Nephron progenitor cell (in vitro differentiated cells): ENCODE results near the gene PPP1R2.
A peak's percentile ranks its signal among the peaks of the same experiment; 100 is the strongest.

ENCODE experiments used
- DNase-seq: peaks from one replicate; pipeline ENCODE4 v3.0.0; 2021
- H3K27ac Mint-ChIP-seq: 2 replicates; pipeline ENCODE4 v1.8.0; 2021; ENCODE audit warnings: mild to moderate bottlenecking, moderate library complexity, mixed read lengths
- H3K27me3 Mint-ChIP-seq: 2 replicates; pipeline ENCODE4 v1.8.0; 2021; ENCODE audit warnings: mild to moderate bottlenecking, low read depth, mixed read lengths; ENCODE audit not compliant: poor library complexity
- H3K36me3 Mint-ChIP-seq: 2 replicates; pipeline ENCODE4 v1.8.0; 2021; ENCODE audit warnings: low read depth, mixed read lengths
- H3K4me1 Mint-ChIP-seq: 2 replicates; pipeline ENCODE4 v1.8.0; 2021; ENCODE audit warnings: mixed read lengths
- H3K4me3 Mint-ChIP-seq: 2 replicates; pipeline ENCODE4 v1.8.0; 2021; ENCODE audit warnings: mild to moderate bottlenecking, moderate library complexity, mixed read lengths
- H3K9me3 Mint-ChIP-seq: 2 replicates; pipeline ENCODE4 v1.8.0; 2021; ENCODE audit warnings: mild to moderate bottlenecking, moderate library complexity, mixed read lengths
- TF ChIP-seq, protein P1 (sequence below): fragments of 200-600 bp; sonication (generic); IDR thresholded peaks from 2 replicates; pipeline ENCODE4 v1.5.0; 2021; ENCODE audit warnings: antibody characterized with exemption

The PPP1R2 gene

GRCh38 chr3:195554458-195554857 lies 11.3 kb upstream of the PPP1R2 start:
- H3K4me3 Mint-ChIP-seq, result no peak overlapping the region
- no peaks in the 10 kb centered on the region for H3K9me3 Mint-ChIP-seq
- DNase-seq, result no peak
- peak overlapping the region; percentile 57 for H3K27ac Mint-ChIP-seq
- H3K4me1 Mint-ChIP-seq, result peaks cover 68% of the 10 kb centered on the region
- TF ChIP-seq, protein P1, sequence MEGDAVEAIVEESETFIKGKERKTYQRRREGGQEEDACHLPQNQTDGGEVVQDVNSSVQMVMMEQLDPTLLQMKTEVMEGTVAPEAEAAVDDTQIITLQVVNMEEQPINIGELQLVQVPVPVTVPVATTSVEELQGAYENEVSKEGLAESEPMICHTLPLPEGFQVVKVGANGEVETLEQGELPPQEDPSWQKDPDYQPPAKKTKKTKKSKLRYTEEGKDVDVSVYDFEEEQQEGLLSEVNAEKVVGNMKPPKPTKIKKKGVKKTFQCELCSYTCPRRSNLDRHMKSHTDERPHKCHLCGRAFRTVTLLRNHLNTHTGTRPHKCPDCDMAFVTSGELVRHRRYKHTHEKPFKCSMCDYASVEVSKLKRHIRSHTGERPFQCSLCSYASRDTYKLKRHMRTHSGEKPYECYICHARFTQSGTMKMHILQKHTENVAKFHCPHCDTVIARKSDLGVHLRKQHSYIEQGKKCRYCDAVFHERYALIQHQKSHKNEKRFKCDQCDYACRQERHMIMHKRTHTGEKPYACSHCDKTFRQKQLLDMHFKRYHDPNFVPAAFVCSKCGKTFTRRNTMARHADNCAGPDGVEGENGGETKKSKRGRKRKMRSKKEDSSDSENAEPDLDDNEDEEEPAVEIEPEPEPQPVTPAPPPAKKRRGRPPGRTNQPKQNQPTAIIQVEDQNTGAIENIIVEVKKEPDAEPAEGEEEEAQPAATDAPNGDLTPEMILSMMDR, result no peak
- H3K27me3 Mint-ChIP-seq, result peaks cover 14% of the 10 kb centered on the region
- no peaks in the 10 kb centered on the region for H3K36me3 Mint-ChIP-seq

DNA sequence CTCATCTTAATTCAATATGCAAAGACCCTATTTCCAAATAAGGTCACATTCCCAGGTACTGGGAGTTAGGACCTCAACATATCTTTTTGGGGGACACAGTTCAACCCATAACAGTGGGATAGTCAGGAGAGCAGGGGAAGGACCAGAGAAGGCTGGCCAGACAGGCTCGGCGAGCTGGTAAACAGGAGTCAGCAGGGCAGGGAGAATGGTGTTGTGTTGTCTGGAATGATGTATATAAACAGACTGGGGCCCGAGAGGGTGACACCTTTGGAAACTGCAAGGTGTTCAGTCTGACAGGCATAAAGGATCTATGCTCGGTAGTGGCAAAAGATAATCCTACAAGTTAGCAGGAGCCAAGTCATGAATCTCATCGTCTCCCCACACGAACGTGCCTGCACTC lies 10.1 kb upstream of the PPP1R2 start:
- Mint-ChIP-seq H3K27me3 (peaks cover 14% of the 10 kb centered on the region), H3K4me1 (peaks cover 69% of the 10 kb centered on the region), H3K9me3 (no peaks in the 10 kb centered on the region), H3K4me3 (no peak overlapping the region), H3K27ac (no peak overlapping the region), H3K36me3 (no peaks in the 10 kb centered on the region)
- DNase-seq, result no peak
- TF ChIP-seq, protein P1, result no peak

DNA sequence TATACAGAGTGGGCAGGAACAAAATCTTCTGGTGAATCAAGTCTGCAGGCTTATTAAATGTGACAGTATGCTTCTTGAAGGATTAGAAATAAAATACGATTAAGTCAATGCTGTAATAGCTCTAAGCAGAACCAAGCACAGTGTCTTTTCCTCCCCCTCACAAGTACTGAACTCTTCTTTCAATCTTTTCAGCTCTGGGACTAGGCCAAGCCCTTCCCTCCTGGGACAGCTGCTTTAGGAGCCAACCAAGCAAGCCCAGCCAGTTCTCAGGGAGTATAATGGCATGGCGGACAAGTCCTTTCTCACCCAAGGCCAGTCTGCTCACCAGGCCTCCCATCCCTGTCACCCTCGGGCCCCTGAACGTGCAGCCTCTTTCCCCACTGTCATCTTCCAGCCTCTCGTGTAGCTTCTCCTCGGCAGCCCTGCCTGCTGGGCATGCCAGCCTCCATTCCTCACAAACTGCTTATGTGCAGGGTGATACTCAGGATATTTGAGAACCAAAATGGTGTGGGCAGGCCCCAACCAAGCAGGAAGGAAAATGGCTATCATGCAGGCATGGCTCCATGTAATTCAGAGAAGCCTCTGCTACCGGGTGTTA lies 8.4 kb upstream of the PPP1R2 start:
- Mint-ChIP-seq H3K27ac (no peak overlapping the region), H3K27me3 (peaks cover 14% of the 10 kb centered on the region)
- DNase-seq, result no peak

GRCh38 chr3:195550723-195551122 lies 7.6 kb upstream of the PPP1R2 start:
- H3K4me1 Mint-ChIP-seq, result peaks cover 59% of the 10 kb centered on the region
- TF ChIP-seq, protein P1, result no peak
- no peak overlapping the region for H3K27ac Mint-ChIP-seq
- H3K4me3 Mint-ChIP-seq, result no peak overlapping the region
- H3K9me3 Mint-ChIP-seq, result no peaks in the 10 kb centered on the region
- DNase-seq, result no peak
- H3K27me3 Mint-ChIP-seq, result peaks cover 11% of the 10 kb centered on the region
- H3K36me3 Mint-ChIP-seq, result no peaks in the 10 kb centered on the region

More for the DNA sequence above, 8.4 kb upstream of the PPP1R2 start:
- Mint-ChIP-seq H3K4me1 (peaks cover 62% of the 10 kb centered on the region), H3K36me3 (no peaks in the 10 kb centered on the region), H3K9me3 (no peaks in the 10 kb centered on the region), H3K4me3 (no peak overlapping the region)
- TF ChIP-seq, protein P1, result no peak

DNA sequence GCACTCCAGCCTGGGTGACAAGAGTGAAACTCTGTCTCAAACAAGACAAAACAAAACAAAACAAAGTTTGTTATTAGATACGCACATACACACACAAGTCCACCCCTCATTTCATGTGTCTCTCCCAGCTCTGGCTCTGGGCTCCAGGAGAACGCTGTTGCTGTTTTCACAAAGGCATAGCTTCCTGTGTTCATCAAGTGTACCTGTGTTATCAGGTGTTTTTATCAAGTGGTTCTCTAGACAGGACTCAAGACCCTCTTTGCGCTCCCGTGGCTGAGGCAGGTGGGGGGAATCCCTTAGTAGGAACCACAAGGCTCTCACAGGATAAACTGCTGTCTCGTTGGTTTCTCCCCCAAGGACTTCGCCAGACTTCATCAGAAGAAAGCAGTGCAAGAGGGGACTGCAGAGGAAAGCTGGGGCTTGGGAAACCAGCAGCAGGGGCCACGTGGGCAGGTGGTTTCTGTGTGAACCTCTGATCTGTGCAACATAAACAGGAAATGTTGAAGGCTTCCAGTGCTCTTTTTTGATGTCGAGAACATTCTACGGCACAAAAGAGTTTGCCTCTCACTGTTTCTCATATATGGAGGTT lies 6.9 kb upstream of the PPP1R2 start:
- TF ChIP-seq, protein P1, result no peak
- Mint-ChIP-seq H3K9me3 (no peaks in the 10 kb centered on the region), H3K27ac (no peak overlapping the region)

DNA sequence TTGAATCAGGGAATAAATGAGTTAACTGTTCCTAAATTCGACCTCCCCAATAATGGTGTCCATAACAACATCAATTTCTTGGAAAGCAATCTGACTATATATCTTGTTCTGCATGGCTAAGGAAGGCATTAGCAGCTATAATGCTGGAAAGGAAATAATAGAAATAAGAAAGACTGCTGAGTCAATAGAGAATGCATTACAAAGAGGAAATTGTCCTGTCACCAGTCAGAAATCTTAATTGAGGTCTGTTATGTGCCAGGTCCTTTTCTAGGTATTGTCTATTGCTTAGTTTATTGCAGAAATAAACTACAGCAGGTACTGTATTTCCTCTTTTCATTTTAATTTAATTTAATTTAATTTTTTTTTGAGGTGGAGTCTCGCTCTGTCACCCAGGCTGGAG lies 5.9 kb upstream of the PPP1R2 start:
- TF ChIP-seq, protein P1, result no peak
- no peaks in the 10 kb centered on the region for H3K9me3 Mint-ChIP-seq
- H3K27ac Mint-ChIP-seq, result no peak overlapping the region
- peaks cover 59% of the 10 kb centered on the region for H3K4me1 Mint-ChIP-seq
- no peak overlapping the region for H3K4me3 Mint-ChIP-seq
- DNase-seq, result no peak
- no peaks in the 10 kb centered on the region for H3K36me3 Mint-ChIP-seq
- peaks cover 16% of the 10 kb centered on the region for H3K27me3 Mint-ChIP-seq

More for the DNA sequence above, 6.9 kb upstream of the PPP1R2 start:
- Mint-ChIP-seq H3K4me3 (no peak overlapping the region), H3K36me3 (no peaks in the 10 kb centered on the region), H3K4me1 (peaks cover 54% of the 10 kb centered on the region), H3K27me3 (peaks cover 15% of the 10 kb centered on the region)
- no peak for DNase-seq
